Hepatocyte (in vitro differentiated cells): ENCODE results near the gene VAMP2. TPM values are rescaled to one million over a fixed set of nuclear protein-coding genes. Genes with fewer than 3 reads are reported as not detected.

Experiments
- DNase-seq: peaks from one replicate; pipeline ENCODE4 v3.0.0-alpha.2; 2016; ENCODE audit warnings: low spot score
- H2AFZ ChIP-seq: fragments of 200-600 bp; sonication (generic); 2 replicates; pipeline ENCODE4 v1.6.0; 2016; ENCODE audit warnings: antibody characterized with exemption, mild to moderate bottlenecking
- H3K27ac ChIP-seq: fragments of 200-600 bp; sonication (generic); 2 replicates; pipeline ENCODE4 v1.5.1; 2016; ENCODE audit warnings: mild to moderate bottlenecking
- H3K27me3 ChIP-seq: fragments of 200-600 bp; sonication (generic); 2 replicates; pipeline ENCODE4 v1.6.1; 2016
- H3K36me3 ChIP-seq: fragments of 200-600 bp; sonication (generic); replicated peaks from 2 replicates; pipeline ENCODE4 v1.5.1; 2016; ENCODE audit warnings: low read depth; ENCODE audit not compliant: insufficient read depth
- H3K4me1 ChIP-seq: fragments of 200-600 bp; sonication (generic); 2 replicates; pipeline ENCODE4 v1.5.1; 2016; ENCODE audit warnings: mild to moderate bottlenecking, moderate library complexity; ENCODE audit not compliant: insufficient read depth
- H3K4me2 ChIP-seq: fragments of 200-600 bp; sonication (generic); 2 replicates; pipeline ENCODE4 v1.6.0; 2016
- H3K4me3 ChIP-seq: fragments of 200-600 bp; sonication (generic); 2 replicates; pipeline ENCODE4 v1.5.1; 2016; ENCODE audit warnings: mild to moderate bottlenecking
- H3K79me2 ChIP-seq: fragments of 200-600 bp; sonication (generic); 2 replicates; pipeline ENCODE4 v1.6.0; 2017; ENCODE audit warnings: mild to moderate bottlenecking
- H3K9me2 ChIP-seq: fragments of 200-600 bp; sonication (generic); replicated peaks from 2 replicates; pipeline ENCODE4 v1.6.0; 2017; ENCODE audit warnings: mild to moderate bottlenecking; ENCODE audit not compliant: insufficient read depth
- H3K9me3 ChIP-seq: fragments of 200-600 bp; sonication (generic); 2 replicates; pipeline ENCODE4 v1.5.1; 2016; ENCODE audit warnings: low read depth, mild to moderate bottlenecking
- H4K20me1 ChIP-seq: fragments of 200-600 bp; sonication (generic); 2 replicates; pipeline ENCODE4 v1.6.0; 2016; ENCODE audit warnings: mild to moderate bottlenecking; ENCODE audit not compliant: insufficient read depth, poor library complexity, severe bottlenecking
- CTCF ChIP-seq: fragments of 200-600 bp; sonication (generic); IDR thresholded peaks from 2 replicates; pipeline ENCODE4 v1.5.1; 2016; ENCODE audit warnings: antibody characterized with exemption, mild to moderate bottlenecking; ENCODE audit not compliant: poor library complexity
- EZH2 ChIP-seq: fragments of 200-600 bp; sonication (generic); IDR thresholded peaks from 2 replicates; pipeline ENCODE4 v1.6.1; 2016; ENCODE audit warnings: antibody characterized with exemption, mild to moderate bottlenecking, borderline replicate concordance
- EZH2phosphoT487 ChIP-seq: fragments of 200-600 bp; sonication (generic); IDR thresholded peaks from one replicate; pipeline ENCODE4 v1.6.1; 2018; ENCODE audit warnings: antibody characterized with exemption, mild to moderate bottlenecking, low read depth, moderate library complexity; ENCODE audit not compliant: unreplicated experiment, severe bottlenecking
- WGBS: methylation state at CpG from one replicate; pipeline ENCODE4 v1.1.6; 2016; ENCODE audit warnings: low lambda C conversion rate; ENCODE audit errors: missing lambda C conversion rate; 5-methylcytosine and 5-hydroxymethylcytosine counted together
- polyA plus RNA-seq: library from polyadenylated mRNA; unstranded; fragments of >200 nt; fragmentation: Nextera tagmentation; extraction: Ambion mirVana; gene quantifications from 2 replicates; pipeline ENCODE4 v1.2.1, GENCODE V29; 2016
- total RNA-seq: library from RNA; depleted of rRNA; stranded (reverse); fragments of >200 nt; gene quantifications from 2 replicates; pipeline ENCODE4 v1.2.3, GENCODE V29; 2014

VAMP2 gene
- total and polyA plus RNA-seq, 2 experiments from 2014 or later = 8.5 to 44.6 TPM

- no peaks in the 10 kb centered on the region for H3K9me2 ChIP-seq
- no peak for TF ChIP-seq EZH2
- no peak for TF ChIP-seq CTCF
- no peak for TF ChIP-seq EZH2phosphoT487
- H3K9me3 ChIP-seq = no peaks in the 10 kb centered on the region
- H4K20me1 ChIP-seq = peaks cover 36% of the 10 kb centered on the region
- no peaks in the 10 kb centered on the region for H3K36me3 ChIP-seq
- no peak for DNase-seq
- no peak overlapping the region for H2AFZ ChIP-seq
- H3K79me2 ChIP-seq = peaks cover 53% of the 10 kb centered on the region
- 86% methylated on average over 7 of the region's 7 CpGs for WGBS
- peak overlapping the region; percentile 99 for H3K27ac ChIP-seq
- no peaks in the 10 kb centered on the region for H3K27me3 ChIP-seq
- H3K4me2 ChIP-seq = peak overlapping the region; percentile 87
- peaks cover 33% of the 10 kb centered on the region for H3K4me1 ChIP-seq
- H3K4me3 ChIP-seq = no peak overlapping the region
Observed at GRCh38 chr17:8153031-8153451, 9.7 kb downstream of the VAMP2 start.

- Histone ChIP-seq H4K20me1 (peaks cover 43% of the 10 kb centered on the region), H3K9me2 (no peaks in the 10 kb centered on the region), H3K79me2 (peaks cover 53% of the 10 kb centered on the region), H3K4me3 (peak within 1 kb of the TSS; percentile 62), H3K27ac (peak within 1 kb of the TSS; percentile 99), H3K27me3 (no peaks in the 10 kb centered on the region), H3K9me3 (no peaks in the 10 kb centered on the region), H2AFZ (no peak within 1 kb of the TSS), H3K36me3 (no peaks in the 10 kb centered on the region), H3K4me1 (peaks cover 33% of the 10 kb centered on the region), H3K4me2 (peak within 1 kb of the TSS; percentile 87)
- no peak for TF ChIP-seq CTCF
- TF ChIP-seq EZH2phosphoT487 = no peak
- TF ChIP-seq EZH2 = no peak
- peak; percentile 97 for DNase-seq
- WGBS = 9% methylated on average over 22 of the region's 42 CpGs
Observed at GRCh38 chr17:8152112-8152775, 10.5 kb downstream of the VAMP2 start, which contains the start of gene PER1. Gene PER1, minus strand, starts transcription at chr17:8152404. Its CDS starts 1,698 bp downstream, at chr17:8150706.

- Histone ChIP-seq H3K9me3 (no peaks in the 10 kb centered on the region), H3K9me2 (no peaks in the 10 kb centered on the region), H3K79me2 (peaks cover 53% of the 10 kb centered on the region), H3K27me3 (no peaks in the 10 kb centered on the region), H3K4me1 (peaks cover 30% of the 10 kb centered on the region), H4K20me1 (peaks cover 49% of the 10 kb centered on the region), H3K4me2 (peak overlapping the region; percentile 87), H3K36me3 (no peaks in the 10 kb centered on the region), H3K4me3 (peak overlapping the region; percentile 62), H2AFZ (no peak overlapping the region), H3K27ac (peak overlapping the region; percentile 99)
- TF ChIP-seq CTCF = no peak
- 1% methylated on average over 22 of the region's 22 CpGs for WGBS
- peak; percentile 78 for DNase-seq
Observed at GRCh38 chr17:8151641-8152111, 11.1 kb downstream of the VAMP2 start.
